Hematopoietic multipotent progenitor cell treated with erythropoietin and hydrocortisone succinate and interleukin-3 and kit ligand, for 8 days (in vitro differentiated cells): ENCODE results near the gene MEGF11.

ENCODE experiments used
- DNase-seq: peaks from one replicate; pipeline ENCODE4 v3.0.0-alpha.2; 2015

The MEGF11 gene

GRCh38 chr15:66080717-66081398 lies 172.7 kb downstream of the MEGF11 start:
- DNase-seq = no peak

- DNase-seq = no peak
Measured at GRCh38 chr15:66078929-66079275, 174.6 kb downstream of the MEGF11 start.

- no peak for DNase-seq
Measured at GRCh38 chr15:66078196-66078928, 175.2 kb downstream of the MEGF11 start.

GRCh38 chr15:66077320-66077663 lies 176.3 kb downstream of the MEGF11 start:
- no peak for DNase-seq

GRCh38 chr15:66076591-66077319 lies 176.8 kb downstream of the MEGF11 start:
- no peak for DNase-seq

GRCh38 chr15:66075947-66076346 lies 177.6 kb downstream of the MEGF11 start:
- no peak for DNase-seq

GRCh38 chr15:66072616-66073361 lies 180.8 kb downstream of the MEGF11 start:
- no peak for DNase-seq

- DNase-seq = no peak
Measured at GRCh38 chr15:66071921-66072295, 181.6 kb downstream of the MEGF11 start.

GRCh38 chr15:66071160-66071920 lies 182.2 kb downstream of the MEGF11 start:
- DNase-seq = no peak

GRCh38 chr15:66070220-66070934 lies 183.2 kb downstream of the MEGF11 start:
- no peak for DNase-seq

GRCh38 chr15:66069751-66070150 lies 183.8 kb downstream of the MEGF11 start:
- no peak for DNase-seq

GRCh38 chr15:66068801-66069200 lies 184.7 kb downstream of the MEGF11 start:
- DNase-seq = no peak

- DNase-seq = no peak
Measured at GRCh38 chr15:66067687-66068086, 185.9 kb downstream of the MEGF11 start.

- no peak for DNase-seq
Measured at GRCh38 chr15:66066481-66066880, 187.1 kb downstream of the MEGF11 start.

- DNase-seq = no peak
Measured at GRCh38 chr15:66066005-66066404, 187.5 kb downstream of the MEGF11 start.

- DNase-seq = no peak
Measured at GRCh38 chr15:66065325-66065724, 188.2 kb downstream of the MEGF11 start.

- no peak for DNase-seq
Measured at GRCh38 chr15:66063147-66063546, 190.4 kb downstream of the MEGF11 start.

- DNase-seq = no peak
Measured at GRCh38 chr15:66057089-66057488, 196.5 kb downstream of the MEGF11 start.

GRCh38 chr15:66053991-66054390 lies 199.6 kb downstream of the MEGF11 start:
- DNase-seq = no peak

- no peak for DNase-seq
Measured at GRCh38 chr15:66051833-66052232, 201.7 kb downstream of the MEGF11 start.

GRCh38 chr15:66050264-66050663 lies 203.3 kb downstream of the MEGF11 start:
- no peak for DNase-seq

- no peak for DNase-seq
Measured at GRCh38 chr15:66049353-66049752, 204.2 kb downstream of the MEGF11 start.
